AG09319 (cell line): Measurements from ENCODE around the gene USP19.
A peak's percentile ranks its signal among the peaks of the same experiment; 100 is the strongest.

ENCODE experiments used
- DNase-seq: peaks from one replicate; pipeline ENCODE4 v3.0.0-alpha.2; 2010; ENCODE audit warnings: low read depth; ENCODE audit errors: extremely low read depth
- CTCF ChIP-seq: IDR thresholded peaks from 2 replicates; pipeline ENCODE4 v1.5.1; 2011; ENCODE audit warnings: low read depth, mild to moderate bottlenecking, inconsistent platforms, low read length, moderate library complexity

The USP19 gene

GRCh38 chr3:49151610-49152009 is 31.0 kb upstream of the USP19 start:
- no peak for DNase-seq
- TF ChIP-seq CTCF: no peak

GRCh38 chr3:49148159-49148558 is 27.5 kb upstream of the USP19 start:
- no peak for TF ChIP-seq CTCF

GRCh38 chr3:49140080-49140479 is 19.5 kb upstream of the USP19 start:
- no peak for TF ChIP-seq CTCF
- no peak for DNase-seq

More at GRCh38 chr3:49148159-49148558, 27.5 kb upstream of the USP19 start:
- no peak for DNase-seq

- no peak for DNase-seq
- TF ChIP-seq CTCF: no peak
Measured at GRCh38 chr3:49135499-49135898, 14.9 kb upstream of the USP19 start.

GRCh38 chr3:49134471-49135265 is 14.0 kb upstream of the USP19 start:
- DNase-seq: no peak
- TF ChIP-seq CTCF: no peak

- TF ChIP-seq CTCF: no peak
- DNase-seq: peak; percentile 79
Measured at GRCh38 chr3:49133226-49133951, 12.8 kb upstream of the USP19 start.

GRCh38 chr3:49132437-49133225 is 12.0 kb upstream of the USP19 start, which contains the start of gene LAMB2:
LAMB2 (minus strand) TSS chr3:49133050; CDS start chr3:49132867, 183 bp downstream.
- peak; percentile 57 for DNase-seq
- TF ChIP-seq CTCF: peak; percentile 32
